T-helper 2 cell treated with Interferon-gamma antibody and Interleukin-4, amounts not matched to agents 5 μg/mL and 100 μg/mL, for 36 hours (primary cell): ENCODE measurements around the gene GAREM1.

Experiments
- DNase-seq: peaks from one replicate; pipeline ENCODE4 v3.0.0; 2021; ENCODE audit warnings: low spot score
- H3K27ac Mint-ChIP-seq: one replicate; pipeline ENCODE4 v1.8.0; 2021; ENCODE audit warnings: mild to moderate bottlenecking, mixed read lengths
- H3K27me3 Mint-ChIP-seq: one replicate; pipeline ENCODE4 v1.8.0; 2021; ENCODE audit warnings: low read depth, mixed read lengths
- H3K36me3 Mint-ChIP-seq: one replicate; pipeline ENCODE4 v1.8.0; 2021; ENCODE audit warnings: low read depth, mixed read lengths
- H3K4me1 Mint-ChIP-seq: one replicate; pipeline ENCODE4 v1.8.0; 2021; ENCODE audit warnings: low read depth, mixed read lengths
- H3K4me3 Mint-ChIP-seq: one replicate; pipeline ENCODE4 v1.8.0; 2022; ENCODE audit warnings: mild to moderate bottlenecking, moderate library complexity, mixed read lengths
- H3K9me3 Mint-ChIP-seq: one replicate; pipeline ENCODE4 v1.8.0; 2021; ENCODE audit warnings: mixed read lengths

The GAREM1 gene

GRCh38 chr18:32287249-32287648, 183.4 kb downstream of the GAREM1 start:
- Mint-ChIP-seq H3K27me3 (no peaks in the 10 kb centered on the region), H3K9me3 (no peaks in the 10 kb centered on the region), H3K4me3 (no peak overlapping the region), H3K27ac (no peak overlapping the region), H3K4me1 (no peaks in the 10 kb centered on the region), H3K36me3 (no peaks in the 10 kb centered on the region)
- DNase-seq = no peak

GRCh38 chr18:32286749-32287148, 183.9 kb downstream of the GAREM1 start:
- H3K36me3 Mint-ChIP-seq = no peaks in the 10 kb centered on the region
- DNase-seq = no peak
- H3K9me3 Mint-ChIP-seq = no peaks in the 10 kb centered on the region
- no peaks in the 10 kb centered on the region for H3K27me3 Mint-ChIP-seq
- H3K27ac Mint-ChIP-seq = no peak overlapping the region
- no peak overlapping the region for H3K4me3 Mint-ChIP-seq
- H3K4me1 Mint-ChIP-seq = no peaks in the 10 kb centered on the region

- H3K27me3 Mint-ChIP-seq = no peaks in the 10 kb centered on the region
- no peaks in the 10 kb centered on the region for H3K9me3 Mint-ChIP-seq
- DNase-seq = no peak
- no peak overlapping the region for H3K27ac Mint-ChIP-seq
- no peak overlapping the region for H3K4me3 Mint-ChIP-seq
- no peaks in the 10 kb centered on the region for H3K4me1 Mint-ChIP-seq
- H3K36me3 Mint-ChIP-seq = no peaks in the 10 kb centered on the region
Measured at GRCh38 chr18:32284284-32284683, 186.4 kb downstream of the GAREM1 start.

- no peak overlapping the region for H3K4me3 Mint-ChIP-seq
- H3K36me3 Mint-ChIP-seq = no peaks in the 10 kb centered on the region
- H3K9me3 Mint-ChIP-seq = no peaks in the 10 kb centered on the region
- no peaks in the 10 kb centered on the region for H3K4me1 Mint-ChIP-seq
- peaks cover 9% of the 10 kb centered on the region for H3K27me3 Mint-ChIP-seq
- no peak for DNase-seq
- no peak overlapping the region for H3K27ac Mint-ChIP-seq
Measured at GRCh38 chr18:32280911-32281310, 189.8 kb downstream of the GAREM1 start.

- no peak for DNase-seq
- Mint-ChIP-seq H3K9me3 (no peaks in the 10 kb centered on the region), H3K36me3 (no peaks in the 10 kb centered on the region), H3K4me3 (no peak overlapping the region), H3K27ac (no peak overlapping the region), H3K4me1 (no peaks in the 10 kb centered on the region), H3K27me3 (peaks cover 9% of the 10 kb centered on the region)
Measured at GRCh38 chr18:32280188-32280783, 190.4 kb downstream of the GAREM1 start.

GRCh38 chr18:32278177-32278799, 192.4 kb downstream of the GAREM1 start:
- Mint-ChIP-seq H3K4me3 (no peak overlapping the region), H3K36me3 (no peaks in the 10 kb centered on the region), H3K27ac (no peak overlapping the region), H3K4me1 (no peaks in the 10 kb centered on the region), H3K9me3 (no peaks in the 10 kb centered on the region), H3K27me3 (peaks cover 9% of the 10 kb centered on the region)
- DNase-seq = no peak

GRCh38 chr18:32277549-32277948, 193.1 kb downstream of the GAREM1 start:
- Mint-ChIP-seq H3K27me3 (peaks cover 9% of the 10 kb centered on the region), H3K36me3 (no peaks in the 10 kb centered on the region), H3K4me1 (no peaks in the 10 kb centered on the region), H3K27ac (no peak overlapping the region), H3K9me3 (no peaks in the 10 kb centered on the region), H3K4me3 (no peak overlapping the region)
- DNase-seq = no peak

- H3K4me3 Mint-ChIP-seq = no peak overlapping the region
- H3K36me3 Mint-ChIP-seq = no peaks in the 10 kb centered on the region
- H3K27ac Mint-ChIP-seq = no peak overlapping the region
- no peak for DNase-seq
- H3K9me3 Mint-ChIP-seq = no peaks in the 10 kb centered on the region
- H3K27me3 Mint-ChIP-seq = peaks cover 9% of the 10 kb centered on the region
- no peaks in the 10 kb centered on the region for H3K4me1 Mint-ChIP-seq
Measured at GRCh38 chr18:32276906-32277305, 193.8 kb downstream of the GAREM1 start.

- no peaks in the 10 kb centered on the region for H3K4me1 Mint-ChIP-seq
- DNase-seq = no peak
- no peak overlapping the region for H3K4me3 Mint-ChIP-seq
- H3K27me3 Mint-ChIP-seq = peaks cover 9% of the 10 kb centered on the region
- no peak overlapping the region for H3K27ac Mint-ChIP-seq
- H3K9me3 Mint-ChIP-seq = no peaks in the 10 kb centered on the region
- H3K36me3 Mint-ChIP-seq = no peaks in the 10 kb centered on the region
Measured at GRCh38 chr18:32276256-32276655, 194.4 kb downstream of the GAREM1 start.

- Mint-ChIP-seq H3K27me3 (peaks cover 9% of the 10 kb centered on the region), H3K4me3 (no peak overlapping the region), H3K9me3 (no peaks in the 10 kb centered on the region), H3K4me1 (no peaks in the 10 kb centered on the region), H3K36me3 (no peaks in the 10 kb centered on the region), H3K27ac (no peak overlapping the region)
- DNase-seq = no peak
Measured at GRCh38 chr18:32275221-32275620, 195.5 kb downstream of the GAREM1 start.

- Mint-ChIP-seq H3K4me1 (no peaks in the 10 kb centered on the region), H3K4me3 (no peak overlapping the region), H3K36me3 (no peaks in the 10 kb centered on the region), H3K9me3 (no peaks in the 10 kb centered on the region), H3K27ac (no peak overlapping the region), H3K27me3 (peaks cover 9% of the 10 kb centered on the region)
- no peak for DNase-seq
Measured at GRCh38 chr18:32274307-32274706, 196.4 kb downstream of the GAREM1 start.

GRCh38 chr18:32271672-32272208, 198.9 kb downstream of the GAREM1 start:
- DNase-seq = no peak
- H3K27me3 Mint-ChIP-seq = peaks cover 4% of the 10 kb centered on the region
- H3K4me1 Mint-ChIP-seq = no peaks in the 10 kb centered on the region
- H3K9me3 Mint-ChIP-seq = no peaks in the 10 kb centered on the region
- no peak overlapping the region for H3K27ac Mint-ChIP-seq
- H3K36me3 Mint-ChIP-seq = no peaks in the 10 kb centered on the region
- no peak overlapping the region for H3K4me3 Mint-ChIP-seq

- no peak for DNase-seq
- H3K4me1 Mint-ChIP-seq = no peaks in the 10 kb centered on the region
- no peaks in the 10 kb centered on the region for H3K9me3 Mint-ChIP-seq
- H3K27me3 Mint-ChIP-seq = peaks cover 2% of the 10 kb centered on the region
- H3K36me3 Mint-ChIP-seq = no peaks in the 10 kb centered on the region
- H3K27ac Mint-ChIP-seq = no peak overlapping the region
- no peak overlapping the region for H3K4me3 Mint-ChIP-seq
Measured at GRCh38 chr18:32270341-32270740, 200.3 kb downstream of the GAREM1 start.

GRCh38 chr18:32267463-32267862, 203.2 kb downstream of the GAREM1 start:
- DNase-seq = no peak
- no peaks in the 10 kb centered on the region for H3K4me1 Mint-ChIP-seq
- H3K4me3 Mint-ChIP-seq = no peak overlapping the region
- no peaks in the 10 kb centered on the region for H3K36me3 Mint-ChIP-seq
- H3K27me3 Mint-ChIP-seq = peaks cover 2% of the 10 kb centered on the region
- no peaks in the 10 kb centered on the region for H3K9me3 Mint-ChIP-seq
- no peak overlapping the region for H3K27ac Mint-ChIP-seq

GRCh38 chr18:32264401-32264800, 206.3 kb downstream of the GAREM1 start:
- Mint-ChIP-seq H3K4me3 (no peak overlapping the region), H3K4me1 (no peaks in the 10 kb centered on the region), H3K27ac (no peak overlapping the region), H3K27me3 (peaks cover 11% of the 10 kb centered on the region), H3K36me3 (no peaks in the 10 kb centered on the region), H3K9me3 (no peaks in the 10 kb centered on the region)
- no peak for DNase-seq
